ENCODE measurements around the gene GP1BA.

The GP1BA gene

GRCh38 chr17:4931963-4932362 lies at the start of gene GP1BA:
GP1BA (plus strand) TSS chr17:4932277; CDS start chr17:4932605, 328 bp downstream.
- TF ChIP-seq CEBPB (IDR thresholded peaks at IDR 0.05) (no peak), EP300 (IDR thresholded peaks at IDR 0.05; ENCODE audit: borderline replicate concordance) (no peak), TCF12 (IDR thresholded peaks at IDR 0.05; ENCODE audit: low read depth) (no peak), FOXM1 (IDR thresholded peaks at IDR 0.05; ENCODE audit: borderline replicate concordance, low read depth) (no peak), CREB1 (IDR thresholded peaks at IDR 0.05; ENCODE audit: low read depth) (no peak), YY1 (IDR thresholded peaks at IDR 0.05; ENCODE audit: low read depth) (no peak), EGR1 (IDR thresholded peaks at IDR 0.05) (no peak), RAD21 (IDR thresholded peaks at IDR 0.05; ENCODE audit: low read depth) (no peak), MAX (IDR thresholded peaks at IDR 0.05) (no peak), TAF1 (IDR thresholded peaks at IDR 0.05; ENCODE audit: low read depth) (no peak)

- TF ChIP-seq TEAD4 (IDR thresholded peaks at IDR 0.05): no peak
- no peak for TF ChIP-seq EP300 (IDR thresholded peaks at IDR 0.05; ENCODE audit: borderline replicate concordance)
- no peak for TF ChIP-seq YY1 (IDR thresholded peaks at IDR 0.05; ENCODE audit: low read depth)
- TF ChIP-seq ZBTB7A (IDR thresholded peaks at IDR 0.05; ENCODE audit: low read depth): no peak
- TF ChIP-seq MAX (IDR thresholded peaks at IDR 0.05): no peak
- TF ChIP-seq USF1 (IDR thresholded peaks at IDR 0.05): no peak
- no peak for TF ChIP-seq FOXM1 (IDR thresholded peaks at IDR 0.05; ENCODE audit: borderline replicate concordance, low read depth)
- TF ChIP-seq CEBPB (IDR thresholded peaks at IDR 0.05): no peak
- no peak for TF ChIP-seq TCF12 (IDR thresholded peaks at IDR 0.05; ENCODE audit: low read depth)
Measured at GRCh38 chr17:4884489-4884888, 47.6 kb upstream of the GP1BA start.

- TF ChIP-seq MAX (IDR thresholded peaks at IDR 0.05): no peak
- TF ChIP-seq EGR1 (IDR thresholded peaks at IDR 0.05): no peak
- no peak for TF ChIP-seq TEAD4 (IDR thresholded peaks at IDR 0.05)
- TF ChIP-seq TAF1 (IDR thresholded peaks at IDR 0.05; ENCODE audit: low read depth): no peak
- no peak for TF ChIP-seq CREB1 (IDR thresholded peaks at IDR 0.05; ENCODE audit: low read depth)
- no peak for TF ChIP-seq EP300 (IDR thresholded peaks at IDR 0.05; ENCODE audit: borderline replicate concordance)
- TF ChIP-seq USF1 (IDR thresholded peaks at IDR 0.05): no peak
- no peak for TF ChIP-seq RAD21 (IDR thresholded peaks at IDR 0.05; ENCODE audit: low read depth)
- no peak for TF ChIP-seq REST (IDR thresholded peaks at IDR 0.05; ENCODE audit: low read depth)
- no peak for TF ChIP-seq CEBPB (IDR thresholded peaks at IDR 0.05)
- TF ChIP-seq ZBTB7A (IDR thresholded peaks at IDR 0.05; ENCODE audit: low read depth): no peak
Measured at GRCh38 chr17:4886830-4887229, 45.2 kb upstream of the GP1BA start.

GRCh38 chr17:4887581-4887980 lies 44.5 kb upstream of the GP1BA start:
- TF ChIP-seq YY1 (IDR thresholded peaks at IDR 0.05; ENCODE audit: low read depth) (no peak), EP300 (IDR thresholded peaks at IDR 0.05; ENCODE audit: borderline replicate concordance) (no peak), EGR1 (IDR thresholded peaks at IDR 0.05) (no peak), CEBPB (IDR thresholded peaks at IDR 0.05) (no peak), MAX (IDR thresholded peaks at IDR 0.05) (no peak), USF1 (IDR thresholded peaks at IDR 0.05) (no peak), RAD21 (IDR thresholded peaks at IDR 0.05; ENCODE audit: low read depth) (no peak), NFIC (IDR thresholded peaks at IDR 0.05) (no peak), TAF1 (IDR thresholded peaks at IDR 0.05; ENCODE audit: low read depth) (no peak), FOXM1 (IDR thresholded peaks at IDR 0.05; ENCODE audit: borderline replicate concordance, low read depth) (no peak), TEAD4 (IDR thresholded peaks at IDR 0.05) (no peak)

GRCh38 chr17:4891411-4892410 lies 40.4 kb upstream of the GP1BA start:
- no peak for TF ChIP-seq TAF1 (IDR thresholded peaks at IDR 0.05; ENCODE audit: low read depth)
- no peak for TF ChIP-seq EP300 (IDR thresholded peaks at IDR 0.05; ENCODE audit: borderline replicate concordance)
- TF ChIP-seq REST (IDR thresholded peaks at IDR 0.05; ENCODE audit: low read depth): no peak
- no peak for TF ChIP-seq FOXM1 (IDR thresholded peaks at IDR 0.05; ENCODE audit: borderline replicate concordance, low read depth)
- no peak for TF ChIP-seq CREB1 (IDR thresholded peaks at IDR 0.05; ENCODE audit: low read depth)
- no peak for TF ChIP-seq MAX (IDR thresholded peaks at IDR 0.05)
- TF ChIP-seq EGR1 (IDR thresholded peaks at IDR 0.05): no peak
- TF ChIP-seq USF1 (IDR thresholded peaks at IDR 0.05): no peak
- no peak for TF ChIP-seq ZBTB7A (IDR thresholded peaks at IDR 0.05; ENCODE audit: low read depth)
- TF ChIP-seq TCF12 (IDR thresholded peaks at IDR 0.05; ENCODE audit: low read depth): no peak
- no peak for TF ChIP-seq NFIC (IDR thresholded peaks at IDR 0.05)
- TF ChIP-seq CEBPB (IDR thresholded peaks at IDR 0.05): no peak
- no peak for TF ChIP-seq TEAD4 (IDR thresholded peaks at IDR 0.05)
- TF ChIP-seq YY1 (IDR thresholded peaks at IDR 0.05; ENCODE audit: low read depth): no peak
- no peak for TF ChIP-seq RAD21 (IDR thresholded peaks at IDR 0.05; ENCODE audit: low read depth)
